Epithelial cell of esophagus (primary cell): ENCODE measurements around the gene RNF126.

Experiments
- DNase-seq: peaks from one replicate; pipeline ENCODE4 v3.0.0; 2010; ENCODE audit warnings: low read depth
- H3K4me3 ChIP-seq: 2 replicates; pipeline ENCODE4 v1.5.1; 2011; ENCODE audit warnings: mild to moderate bottlenecking, low read length, control low read depth
- TF ChIP-seq, protein P1 (sequence below): IDR thresholded peaks from 2 replicates; pipeline ENCODE4 v1.5.1; 2011; ENCODE audit warnings: low read depth, mild to moderate bottlenecking, low read length, control low read depth, inconsistent platforms; ENCODE audit not compliant: insufficient read depth; ENCODE audit errors: missing control alignments

Gene RNF126

DNA sequence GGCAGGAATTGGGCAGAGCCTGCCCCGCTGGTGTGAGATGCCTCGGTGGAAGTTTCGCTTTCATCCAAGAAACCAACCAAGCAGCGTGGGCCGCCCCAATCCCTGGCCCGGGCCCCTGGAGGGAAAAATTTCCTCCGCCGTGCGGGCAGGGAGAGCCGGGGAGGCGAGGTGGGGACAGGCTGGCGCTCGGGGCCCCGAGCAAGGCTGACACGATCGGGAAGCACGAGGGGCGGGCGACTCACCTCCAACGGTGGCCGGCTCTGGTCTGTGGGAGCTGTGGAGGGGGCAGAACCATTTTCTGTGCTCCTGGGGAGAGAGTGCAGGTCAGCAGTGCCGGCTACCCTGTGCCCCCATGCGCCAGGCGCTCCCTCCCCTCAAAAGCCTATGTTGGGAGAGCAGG is 11.0 kb downstream of the RNF126 start:
- TF ChIP-seq, protein P1, sequence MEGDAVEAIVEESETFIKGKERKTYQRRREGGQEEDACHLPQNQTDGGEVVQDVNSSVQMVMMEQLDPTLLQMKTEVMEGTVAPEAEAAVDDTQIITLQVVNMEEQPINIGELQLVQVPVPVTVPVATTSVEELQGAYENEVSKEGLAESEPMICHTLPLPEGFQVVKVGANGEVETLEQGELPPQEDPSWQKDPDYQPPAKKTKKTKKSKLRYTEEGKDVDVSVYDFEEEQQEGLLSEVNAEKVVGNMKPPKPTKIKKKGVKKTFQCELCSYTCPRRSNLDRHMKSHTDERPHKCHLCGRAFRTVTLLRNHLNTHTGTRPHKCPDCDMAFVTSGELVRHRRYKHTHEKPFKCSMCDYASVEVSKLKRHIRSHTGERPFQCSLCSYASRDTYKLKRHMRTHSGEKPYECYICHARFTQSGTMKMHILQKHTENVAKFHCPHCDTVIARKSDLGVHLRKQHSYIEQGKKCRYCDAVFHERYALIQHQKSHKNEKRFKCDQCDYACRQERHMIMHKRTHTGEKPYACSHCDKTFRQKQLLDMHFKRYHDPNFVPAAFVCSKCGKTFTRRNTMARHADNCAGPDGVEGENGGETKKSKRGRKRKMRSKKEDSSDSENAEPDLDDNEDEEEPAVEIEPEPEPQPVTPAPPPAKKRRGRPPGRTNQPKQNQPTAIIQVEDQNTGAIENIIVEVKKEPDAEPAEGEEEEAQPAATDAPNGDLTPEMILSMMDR = no peak
- no peak overlapping the region for H3K4me3 ChIP-seq
- no peak for DNase-seq

DNA sequence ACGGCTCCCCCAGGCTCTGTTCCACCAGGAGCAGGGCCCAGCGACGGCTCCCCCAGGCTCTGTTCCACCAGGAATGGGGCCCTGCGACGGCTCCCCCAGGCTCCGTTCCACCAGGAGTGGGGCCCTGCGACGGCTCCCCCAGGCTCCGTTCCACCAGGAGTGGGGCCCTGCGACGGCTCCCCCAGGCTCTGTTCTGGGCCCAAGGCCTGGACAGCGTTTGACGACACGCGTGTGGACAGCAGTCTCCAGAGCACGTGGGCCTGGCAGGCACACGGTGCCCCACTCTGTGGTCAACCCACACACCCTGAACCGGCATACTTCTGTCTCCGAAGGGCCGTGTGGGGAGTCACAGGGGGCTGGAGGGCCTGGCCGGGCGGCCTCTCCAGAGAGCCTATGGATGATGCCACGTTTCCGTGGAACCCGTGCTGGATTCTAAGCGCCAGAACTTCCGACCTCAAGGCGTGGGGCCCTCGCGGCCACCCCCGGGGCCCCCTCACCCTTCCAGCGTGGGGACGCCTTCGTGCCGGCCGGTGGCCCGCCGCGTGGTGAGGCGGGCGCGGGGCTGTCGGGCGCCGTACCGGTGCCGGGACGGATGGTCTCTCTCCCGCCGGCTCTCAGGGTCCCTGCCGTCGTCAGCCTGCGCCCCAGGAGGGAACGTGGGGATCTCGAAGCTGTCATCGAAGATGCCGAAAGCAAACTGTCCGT is 11.7 kb downstream of the RNF126 start:
- TF ChIP-seq, protein P1 = no peak
- DNase-seq = no peak
- H3K4me3 ChIP-seq = no peak overlapping the region

DNA sequence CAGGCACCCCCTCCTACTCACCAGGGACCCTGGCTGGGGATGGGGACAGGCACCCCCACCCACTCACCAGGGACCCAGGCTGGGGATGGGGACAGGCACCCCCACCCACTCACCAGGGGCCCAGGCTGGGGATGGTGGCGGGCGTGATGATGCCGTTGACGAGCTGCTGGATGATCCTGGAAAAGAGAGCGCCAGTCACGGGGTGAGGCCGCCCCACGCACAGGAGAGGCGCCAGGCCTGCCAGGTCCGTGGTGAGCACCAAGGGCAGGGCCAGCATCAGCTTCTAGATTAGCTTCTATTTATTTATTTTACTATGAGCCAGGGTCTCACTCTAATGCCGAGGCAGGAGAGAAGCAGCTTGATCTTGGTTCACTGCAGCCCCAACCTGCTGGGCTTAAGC is 12.9 kb downstream of the RNF126 start:
- DNase-seq = no peak
- H3K4me3 ChIP-seq = no peak overlapping the region
- TF ChIP-seq, protein P1 = no peak

DNA sequence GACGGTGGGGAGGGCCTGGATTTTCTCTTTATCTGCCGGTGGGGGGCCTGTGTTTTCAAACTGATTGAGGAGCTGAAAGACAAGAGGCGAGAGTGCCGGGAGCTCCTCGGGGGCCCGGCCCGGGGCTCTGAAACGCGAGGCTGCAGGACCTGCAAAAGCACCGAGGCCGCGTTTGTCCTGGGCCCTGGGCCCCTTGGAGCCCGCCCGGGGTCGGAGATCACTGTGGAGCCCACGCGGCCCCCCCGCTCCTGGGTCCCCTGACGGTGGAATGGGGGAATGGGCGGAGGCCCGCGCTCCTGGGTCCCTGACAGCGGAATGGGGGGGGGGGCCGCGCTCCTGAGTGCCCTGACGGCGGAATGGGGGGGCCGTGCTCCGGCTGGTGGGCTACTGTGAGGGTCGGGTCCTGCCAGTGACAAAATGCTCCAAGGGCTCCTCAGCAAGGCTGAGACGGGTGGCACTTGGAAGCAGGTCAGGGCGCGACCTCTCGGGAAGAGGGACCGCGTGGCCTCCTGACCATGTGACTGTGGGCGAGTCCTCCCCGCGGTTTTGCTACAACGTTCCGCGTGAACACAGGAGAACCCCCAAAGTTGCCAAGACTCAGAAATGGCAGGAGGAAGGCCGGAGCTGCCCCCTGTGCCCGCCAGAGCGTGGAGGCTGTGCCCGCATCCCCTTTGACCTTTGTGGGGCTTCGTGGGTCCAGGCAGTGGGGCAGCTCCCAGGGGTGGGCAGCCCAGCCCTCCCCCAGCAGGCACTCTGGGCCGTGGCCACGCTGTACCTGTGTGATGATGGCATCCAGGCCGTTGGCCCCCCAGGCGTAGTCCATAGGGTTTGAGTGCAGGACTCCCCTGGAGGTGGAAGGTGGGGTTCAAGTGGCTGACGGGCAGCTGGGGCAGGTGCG is 13.9 kb downstream of the RNF126 start:
- no peak for DNase-seq
- TF ChIP-seq, protein P1 = no peak
- H3K4me3 ChIP-seq = no peak overlapping the region

DNA sequence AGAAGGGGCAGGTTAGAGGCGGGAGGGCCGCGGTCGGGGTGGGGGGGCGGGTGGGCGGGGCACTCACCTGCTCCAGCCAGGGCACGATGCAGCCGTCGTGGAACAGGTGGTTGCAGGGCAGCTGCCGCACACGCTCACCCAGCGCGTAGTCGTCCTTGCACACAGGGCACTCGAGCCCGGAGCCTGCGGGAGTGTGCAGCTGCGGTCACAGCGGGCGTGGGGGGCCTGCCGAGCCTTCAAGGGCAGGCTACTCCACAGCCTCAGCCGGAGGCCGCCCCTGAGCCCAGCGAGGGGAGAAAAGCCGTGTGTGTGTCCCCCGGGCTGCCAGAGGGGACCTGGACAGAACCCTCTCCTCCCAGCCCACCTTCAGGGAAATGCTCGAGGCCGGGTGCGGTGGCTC is 14.7 kb downstream of the RNF126 start:
- H3K4me3 ChIP-seq = no peak overlapping the region
- DNase-seq = no peak
- TF ChIP-seq, protein P1 = no peak

DNA sequence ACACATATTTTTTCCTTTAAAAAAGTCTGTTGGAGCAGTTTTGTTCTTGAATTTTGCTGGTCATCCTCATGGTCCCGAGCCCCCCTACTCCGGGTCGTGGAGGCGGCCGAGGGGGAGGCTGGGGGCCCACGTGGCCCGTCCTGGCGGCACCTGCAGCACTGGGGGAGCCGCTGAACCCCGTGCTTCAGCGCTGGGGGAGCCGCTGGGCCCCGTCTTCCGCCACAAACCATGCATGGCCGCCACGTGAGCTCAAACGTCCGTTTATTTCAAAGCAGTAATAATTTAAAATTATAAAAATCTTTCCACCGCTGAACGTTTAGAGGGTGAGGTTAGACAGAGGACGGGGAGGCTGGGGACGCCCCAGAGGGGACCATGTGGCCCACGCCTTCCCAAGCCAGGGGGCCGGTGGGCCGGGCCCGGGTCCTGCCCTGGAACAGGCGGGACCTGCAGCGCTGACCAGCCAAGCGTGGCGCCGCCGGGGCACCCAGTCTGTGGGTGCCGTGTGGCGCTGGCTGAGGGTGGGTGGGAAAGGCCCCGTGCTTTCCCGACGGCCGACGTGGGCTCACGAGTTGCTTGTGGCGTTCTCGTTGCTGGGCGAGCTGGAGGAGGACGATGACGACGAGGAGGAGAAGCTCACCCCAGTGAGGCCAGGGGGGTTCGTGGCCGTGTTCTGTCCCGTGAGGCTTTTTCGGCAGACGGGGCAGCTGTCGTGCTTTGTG is 15.3 kb downstream of the RNF126 start:
- H3K4me3 ChIP-seq = no peak overlapping the region
- no peak for DNase-seq
- TF ChIP-seq, protein P1 = no peak
